Lower leg skin (tissue), 3 donors: ENCODE measurements around the gene GATAD2B.

Experiments
- CTCF ChIP-seq, 3 donors: fragments of 450-650 bp; IDR thresholded peaks; one replicate each; pipeline ENCODE4 v1.5.1; 2016; ENCODE audit warnings: antibody characterized with exemption in 3 of 3, mild to moderate bottlenecking in 3 of 3, moderate library complexity in 2 of 3
- POLR2A ChIP-seq, 2 donors: fragments of 450-650 bp; IDR thresholded peaks; one replicate each; pipeline ENCODE4 v1.6.1; 2016 to 2017; ENCODE audit warnings: antibody characterized with exemption in 2 of 2, mild to moderate bottlenecking in 1 of 2, moderate library complexity in 1 of 2

GRCh38 chr1:153967107-153967999 is 44.6 kb upstream of the GATAD2B start, which contains the start of gene CREB3L4:
- TF ChIP-seq CTCF (IDR thresholded peaks at IDR 0.05), result no peak
- TF ChIP-seq POLR2A (IDR thresholded peaks at IDR 0.05), result no peak
